GM12878 (cell line): Measurements from ENCODE around the gene YAF2.

Source experiments
- CHD4 ChIP-seq: fragments of 200-600 bp; sonication (generic); IDR thresholded peaks from 2 replicates; pipeline ENCODE4 v1.6.1; 2016; ENCODE audit warnings: mild to moderate bottlenecking
- EZH2 ChIP-seq: IDR thresholded peaks from 2 replicates; pipeline ENCODE4 v1.6.1; 2012; ENCODE audit warnings: low read depth, mild to moderate bottlenecking, control low read depth, inconsistent platforms, low read length, borderline replicate concordance; ENCODE audit not compliant: control insufficient read depth
- FOXM1 ChIP-seq: IDR thresholded peaks from 2 replicates; pipeline ENCODE4 v1.6.1; 2012; ENCODE audit warnings: low read depth, mild to moderate bottlenecking, inconsistent platforms, low read length, moderate library complexity
- POLR2A ChIP-seq: IDR thresholded peaks from 2 replicates; pipeline ENCODE4 v1.6.1; 2011; ENCODE audit warnings: low read depth, mild to moderate bottlenecking, low read length
- POLR2AphosphoS5 ChIP-seq: IDR thresholded peaks from 2 replicates; pipeline ENCODE4 v1.6.1; 2011; ENCODE audit warnings: mild to moderate bottlenecking, low read length, inconsistent platforms
- RAD21 ChIP-seq: IDR thresholded peaks from 2 replicates; pipeline ENCODE4 v1.6.1; 2011; ENCODE audit warnings: mild to moderate bottlenecking, low read depth, low read length, moderate library complexity; ENCODE audit not compliant: insufficient read depth
- RCOR1 ChIP-seq: conservative IDR thresholded peaks from 2 replicates; pipeline ENCODE4 v1.6.1; 2012; ENCODE audit warnings: low read depth, low read length, improper control_type of control experiment
- SMARCA5 ChIP-seq: fragments of 450-650 bp; IDR thresholded peaks from 2 replicates; pipeline ENCODE4 v1.6.1; 2017; ENCODE audit warnings: mild to moderate bottlenecking
- SUZ12 ChIP-seq: fragments of 200-600 bp; sonication (generic); IDR thresholded peaks from one replicate; pipeline ENCODE4 v1.6.1; 2018; ENCODE audit warnings: antibody characterized with exemption, mild to moderate bottlenecking; ENCODE audit not compliant: unreplicated experiment
- ZNF274 ChIP-seq: IDR thresholded peaks from one replicate; pipeline ENCODE4 v1.8.0; 2011; ENCODE audit not compliant: insufficient read length, insufficient read depth
- TF ChIP-seq, protein P1 (sequence below): IDR thresholded peaks from 2 replicates; pipeline ENCODE4 v1.6.1; 2011; ENCODE audit warnings: low read depth, mild to moderate bottlenecking, low read length, moderate library complexity, borderline replicate concordance; ENCODE audit errors: extremely low read depth

DNA sequence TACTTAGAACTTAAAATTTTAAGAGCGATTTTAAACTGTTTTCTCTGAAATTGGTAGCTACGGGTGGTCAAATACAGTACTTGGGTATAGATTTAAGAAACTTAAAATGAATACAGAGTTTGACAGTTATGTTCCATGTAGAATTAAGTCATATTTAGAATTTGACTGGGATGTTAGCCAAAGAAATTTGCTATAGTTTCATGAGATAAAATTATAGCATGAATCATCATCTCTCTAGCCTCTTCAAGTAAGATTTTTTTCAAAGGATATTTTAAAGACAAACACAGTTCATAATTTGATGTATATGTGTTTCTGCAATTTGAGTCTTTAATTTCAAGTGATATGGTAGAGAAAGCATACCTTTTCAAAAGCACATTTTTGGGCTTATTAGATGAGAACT, 46.8 kb upstream of the YAF2 start:
- no peak for TF ChIP-seq ZNF274
- TF ChIP-seq SUZ12 = no peak
- TF ChIP-seq POLR2AphosphoS5 = no peak
- TF ChIP-seq POLR2A = no peak
- TF ChIP-seq EZH2 = no peak
- no peak for TF ChIP-seq RCOR1
- TF ChIP-seq CHD4 = no peak
- no peak for TF ChIP-seq FOXM1
- TF ChIP-seq, protein P1, sequence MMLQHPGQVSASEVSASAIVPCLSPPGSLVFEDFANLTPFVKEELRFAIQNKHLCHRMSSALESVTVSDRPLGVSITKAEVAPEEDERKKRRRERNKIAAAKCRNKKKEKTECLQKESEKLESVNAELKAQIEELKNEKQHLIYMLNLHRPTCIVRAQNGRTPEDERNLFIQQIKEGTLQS = no peak
- no peak for TF ChIP-seq RAD21
- TF ChIP-seq SMARCA5 = no peak
